ENCODE data around the gene VPS8. TPM values are rescaled to one million over a fixed set of nuclear protein-coding genes. Genes with fewer than 3 reads are reported as not detected.

VPS8 gene
- total RNA-seq, 1 experiment from 2014 or later, result 39.7 TPM

GRCh38 chr3:185071287-185071800 is 259.4 kb downstream of the VPS8 start:
- H3K4me1 ChIP-seq (ENCODE audit: insufficient read depth, low read length), result 0 out of 2 replicates have a peak, but pooled peaks cover 3% of the 10 kb centered on the region
- H2AFZ ChIP-seq (ENCODE audit: low read length), result no peak overlapping the region
- no peak overlapping the region for H4K91ac ChIP-seq (ENCODE audit: insufficient read length, low read depth, low read length)
- no peaks in the 10 kb centered on the region for H3K79me1 ChIP-seq (ENCODE audit: insufficient read depth, low read depth, low read length, poor library complexity, severe bottlenecking)
- no peak overlapping the region for H2BK15ac ChIP-seq (ENCODE audit: low read depth, low read length)
- no peak overlapping the region for H2AK5ac ChIP-seq (ENCODE audit: insufficient read length, low read length)
- no peak overlapping the region for H3T11ph ChIP-seq (ENCODE audit: low read length)
- H3K9me3 Mint-ChIP-seq, result no peaks in the 10 kb centered on the region
- H4K5ac ChIP-seq (ENCODE audit: insufficient read length, low read depth, low read length), result no peak overlapping the region
- no peak overlapping the region for H3K23ac ChIP-seq (ENCODE audit: insufficient read length, low read depth, low read length)
- no peak overlapping the region for H3K4me2 ChIP-seq (ENCODE audit: insufficient read depth, insufficient read length, low read length)
- H2BK5ac ChIP-seq (ENCODE audit: insufficient read length, low read length), result no peak overlapping the region
- H3K27me3 Mint-ChIP-seq (ENCODE audit: low read depth), result no peaks in the 10 kb centered on the region; the same call in 1 of the 2 replicates
- no peak overlapping the region for H3K14ac ChIP-seq (ENCODE audit: insufficient read depth, low read length)
- H3K79me2 ChIP-seq (ENCODE audit: insufficient read depth, low read length), result no peaks in the 10 kb centered on the region
- no peak overlapping the region for H3K4me3 Mint-ChIP-seq
- H3K23me2 ChIP-seq (ENCODE audit: insufficient read length, low read depth, low read length, poor library complexity, severe bottlenecking), result no peaks in the 10 kb centered on the region
- TF ChIP-seq, protein P1, sequence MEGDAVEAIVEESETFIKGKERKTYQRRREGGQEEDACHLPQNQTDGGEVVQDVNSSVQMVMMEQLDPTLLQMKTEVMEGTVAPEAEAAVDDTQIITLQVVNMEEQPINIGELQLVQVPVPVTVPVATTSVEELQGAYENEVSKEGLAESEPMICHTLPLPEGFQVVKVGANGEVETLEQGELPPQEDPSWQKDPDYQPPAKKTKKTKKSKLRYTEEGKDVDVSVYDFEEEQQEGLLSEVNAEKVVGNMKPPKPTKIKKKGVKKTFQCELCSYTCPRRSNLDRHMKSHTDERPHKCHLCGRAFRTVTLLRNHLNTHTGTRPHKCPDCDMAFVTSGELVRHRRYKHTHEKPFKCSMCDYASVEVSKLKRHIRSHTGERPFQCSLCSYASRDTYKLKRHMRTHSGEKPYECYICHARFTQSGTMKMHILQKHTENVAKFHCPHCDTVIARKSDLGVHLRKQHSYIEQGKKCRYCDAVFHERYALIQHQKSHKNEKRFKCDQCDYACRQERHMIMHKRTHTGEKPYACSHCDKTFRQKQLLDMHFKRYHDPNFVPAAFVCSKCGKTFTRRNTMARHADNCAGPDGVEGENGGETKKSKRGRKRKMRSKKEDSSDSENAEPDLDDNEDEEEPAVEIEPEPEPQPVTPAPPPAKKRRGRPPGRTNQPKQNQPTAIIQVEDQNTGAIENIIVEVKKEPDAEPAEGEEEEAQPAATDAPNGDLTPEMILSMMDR (conservative IDR thresholded peaks at IDR 0.05), result no peak; the same call in 2 of the 3 replicates
- no peak overlapping the region for H2BK12ac ChIP-seq (ENCODE audit: insufficient read length, low read depth, low read length)
- H2BK120ac ChIP-seq (ENCODE audit: low read depth, low read length, poor library complexity, severe bottlenecking), result no peak overlapping the region
- no peaks in the 10 kb centered on the region for H4K20me1 ChIP-seq (ENCODE audit: control insufficient read depth, insufficient read depth, insufficient read length)
- H3K9ac ChIP-seq (ENCODE audit: extremely low read depth, insufficient read length, low read length), result no peak overlapping the region
- DNase-seq, result no peak
- no peak overlapping the region for H3K27ac Mint-ChIP-seq
- no peaks in the 10 kb centered on the region for H3K36me3 Mint-ChIP-seq (ENCODE audit: insufficient read depth in 1 of 3, low read depth in 3 of 3)
- no peak overlapping the region for H3K18ac ChIP-seq (ENCODE audit: insufficient read length, low read depth, low read length)
- H3K4ac ChIP-seq (ENCODE audit: low read depth, low read length), result no peak overlapping the region
- H2BK20ac ChIP-seq (ENCODE audit: low read depth, low read length, poor library complexity, severe bottlenecking), result no peak overlapping the region
- peaks cover 8 to 22% of the 10 kb centered on the region in 2 experiments; a peak in 3 of 4 replicates for H3K4me1 Mint-ChIP-seq
- H3K27ac ChIP-seq (ENCODE audit: insufficient read length, low read depth, low read length), result no peak overlapping the region
- no peak overlapping the region for H3K56ac ChIP-seq (ENCODE audit: insufficient read length, low read depth, low read length)
- no CpG with 5 or more reads among the region's 7 CpGs for whole genome bisulfite sequencing (ENCODE audit: extremely low coverage, insufficient read length, low lambda C conversion rate)
- H3K9me3 ChIP-seq (ENCODE audit: control insufficient read depth, low read depth, low read length), result no peaks in the 10 kb centered on the region
- no peak overlapping the region for H4K8ac ChIP-seq (replicated peaks; ENCODE audit: insufficient read length, low read depth, low read length)
- H3K27me3 ChIP-seq (ENCODE audit: insufficient read depth, low read length), result no peaks in the 10 kb centered on the region
